CD4-positive, alpha-beta T cell treated with Interleukin-1 beta for 1 hour (primary cell): ENCODE results near the gene ARHGEF2.

Experiments used
- DNase-seq, 2 donors: peaks; one replicate each; pipeline ENCODE4 v3.0.0-alpha.2; 2020 to 2022

The ARHGEF2 gene

GRCh38 chr1:155970531-155971167 lies 7.7 kb downstream of the ARHGEF2 start:
- DNase-seq, result peak; percentile 21 to 78

- no peak for DNase-seq
Measured at GRCh38 chr1:155969377-155969791, 9.0 kb downstream of the ARHGEF2 start.

DNA sequence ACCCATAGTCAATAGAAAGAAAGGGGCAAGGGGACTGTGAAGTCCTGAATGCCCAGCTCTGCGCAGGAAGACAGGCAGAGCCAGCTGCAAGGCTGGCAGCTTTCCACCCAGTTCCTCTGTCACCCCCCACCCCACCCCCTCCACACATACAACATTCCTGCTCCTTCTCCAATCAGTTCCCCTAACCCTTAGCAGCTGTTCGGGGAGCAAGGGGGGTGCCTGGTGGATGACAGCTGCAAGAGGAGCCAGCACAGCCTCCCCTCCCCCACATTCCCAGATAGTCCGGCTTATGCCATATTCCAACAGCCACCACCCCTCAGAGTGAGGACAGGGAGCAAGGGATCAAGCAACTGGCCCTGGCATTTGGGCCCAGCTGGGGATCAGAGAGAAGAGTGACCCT lies 9.7 kb downstream of the ARHGEF2 start:
- no peak for DNase-seq

DNA sequence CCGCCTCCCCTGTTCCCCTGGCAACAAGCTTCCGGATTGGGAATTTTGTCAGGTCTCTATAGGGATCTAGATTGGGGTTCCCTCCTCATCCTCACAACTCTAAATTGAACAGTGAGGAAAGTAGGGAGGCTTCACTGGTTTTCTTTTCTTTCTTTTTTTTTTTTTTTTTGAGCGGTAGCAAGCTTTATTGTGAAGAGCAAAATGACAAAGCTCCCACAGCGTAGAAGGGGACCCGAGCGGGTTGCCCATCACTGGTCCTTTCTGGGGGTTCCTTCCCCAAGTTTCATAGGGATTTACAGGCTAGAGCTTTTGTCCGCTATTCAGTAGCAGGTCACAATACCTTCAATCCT lies 10.3 kb downstream of the ARHGEF2 start:
- no peak for DNase-seq

DNA sequence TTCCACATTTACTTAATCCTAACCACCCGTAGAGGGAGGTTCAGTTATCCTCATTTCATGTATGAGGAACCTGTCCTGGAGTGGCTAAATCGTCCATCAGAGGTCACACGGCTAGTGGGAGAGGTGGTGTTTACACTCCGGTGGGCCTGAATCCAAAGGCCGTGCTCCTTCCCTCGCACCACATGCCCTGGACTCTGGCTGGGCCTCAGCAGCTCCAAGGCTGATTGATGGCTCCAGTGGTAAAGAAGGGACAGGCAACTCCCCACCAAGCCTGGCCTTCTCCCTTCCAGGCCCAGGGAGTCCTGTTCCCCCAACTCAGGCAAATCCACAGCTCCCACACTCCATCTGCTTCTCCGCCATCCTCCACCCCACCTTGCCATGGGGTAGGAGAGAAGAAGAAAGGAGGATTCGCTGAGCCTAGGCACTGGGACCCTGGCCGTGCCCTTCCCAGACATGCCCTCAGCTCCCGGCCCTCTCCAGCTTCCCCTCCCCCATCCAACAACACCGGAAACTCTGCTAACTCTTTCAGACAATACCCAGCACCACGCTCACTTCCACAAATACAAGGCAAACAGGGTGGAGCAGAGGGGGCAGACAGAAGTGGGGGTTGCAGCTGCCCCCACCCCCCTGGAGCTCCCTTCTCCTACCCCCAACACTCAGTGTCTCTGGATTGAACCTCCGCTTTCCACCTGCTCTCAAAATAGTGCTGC lies 10.9 kb downstream of the ARHGEF2 start:
- no peak for DNase-seq

GRCh38 chr1:155966750-155967149 lies 11.6 kb downstream of the ARHGEF2 start:
- no peak for DNase-seq

DNA sequence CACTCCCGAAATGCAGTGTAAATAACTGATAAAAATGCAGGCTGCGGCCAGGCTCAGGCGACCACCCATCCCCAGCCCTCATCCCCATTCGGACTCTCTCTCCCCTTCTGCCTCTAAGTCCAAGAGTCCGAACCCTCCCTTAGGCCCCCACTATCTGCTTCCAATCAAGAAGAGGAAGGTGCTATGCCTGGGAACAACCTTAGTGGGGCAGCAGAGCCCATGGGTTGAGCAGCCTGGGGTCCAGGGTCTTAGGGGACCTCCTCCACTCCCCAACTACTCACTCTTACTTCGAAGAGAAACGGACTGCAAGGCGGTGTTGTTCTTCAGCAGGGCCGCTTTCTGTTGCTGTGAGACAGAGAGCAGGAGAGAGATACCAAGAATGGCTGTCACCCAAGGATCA lies 12.2 kb downstream of the ARHGEF2 start:
- DNase-seq, result no peak

GRCh38 chr1:155964193-155964592 lies 14.2 kb downstream of the ARHGEF2 start:
- no peak for DNase-seq

DNA sequence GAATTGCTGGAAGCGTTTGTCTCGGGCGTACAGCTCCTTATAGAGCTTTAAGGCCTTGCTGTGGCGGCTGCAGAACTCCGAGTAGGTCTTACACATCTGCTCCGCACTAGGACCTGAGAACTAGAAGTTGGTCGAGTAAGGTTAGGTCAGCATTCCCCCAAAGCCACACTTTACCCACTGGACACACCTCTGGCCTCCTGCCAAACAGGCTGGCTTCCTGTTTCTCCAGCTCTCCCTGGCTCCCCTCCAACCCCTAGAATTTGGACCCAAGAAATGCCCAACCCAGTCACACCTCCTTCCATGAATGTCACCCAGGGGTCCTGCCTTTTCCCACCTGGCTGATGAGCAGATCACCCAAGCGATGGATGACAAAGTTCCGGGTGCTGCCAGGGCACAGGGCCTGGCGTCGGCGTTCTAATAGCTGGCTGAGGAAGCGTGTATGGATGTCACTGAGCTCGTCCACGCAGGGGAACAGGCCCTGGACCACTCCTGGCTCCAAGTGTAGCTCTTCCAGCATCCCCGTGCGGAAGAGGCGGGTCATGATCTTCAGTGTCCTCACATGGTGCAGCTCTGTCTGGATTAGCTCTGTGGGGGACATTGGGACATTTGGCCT lies 15.6 kb downstream of the ARHGEF2 start:
- DNase-seq, result no peak

DNA sequence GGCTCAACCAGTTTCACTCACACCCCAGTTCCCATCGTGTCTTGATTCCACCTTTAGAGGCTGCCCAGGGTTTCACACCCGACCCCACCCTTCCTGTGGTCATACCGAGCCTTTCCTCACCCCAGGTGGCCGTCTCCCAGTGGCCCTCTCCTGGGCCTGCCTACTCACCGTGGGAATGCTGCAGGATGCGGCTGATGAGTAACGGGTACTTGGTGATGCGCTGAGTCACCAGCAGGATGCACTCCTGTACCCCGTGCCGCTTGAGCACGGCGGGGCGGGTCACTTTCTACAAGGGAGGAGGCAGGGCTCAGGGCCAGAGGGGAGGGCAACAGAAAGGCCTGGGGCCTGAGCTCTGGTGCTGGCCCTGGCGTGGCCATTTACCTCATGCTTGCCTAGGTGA lies 16.4 kb downstream of the ARHGEF2 start:
- DNase-seq, result peak in 1 of 2 donors; percentile 61

DNA sequence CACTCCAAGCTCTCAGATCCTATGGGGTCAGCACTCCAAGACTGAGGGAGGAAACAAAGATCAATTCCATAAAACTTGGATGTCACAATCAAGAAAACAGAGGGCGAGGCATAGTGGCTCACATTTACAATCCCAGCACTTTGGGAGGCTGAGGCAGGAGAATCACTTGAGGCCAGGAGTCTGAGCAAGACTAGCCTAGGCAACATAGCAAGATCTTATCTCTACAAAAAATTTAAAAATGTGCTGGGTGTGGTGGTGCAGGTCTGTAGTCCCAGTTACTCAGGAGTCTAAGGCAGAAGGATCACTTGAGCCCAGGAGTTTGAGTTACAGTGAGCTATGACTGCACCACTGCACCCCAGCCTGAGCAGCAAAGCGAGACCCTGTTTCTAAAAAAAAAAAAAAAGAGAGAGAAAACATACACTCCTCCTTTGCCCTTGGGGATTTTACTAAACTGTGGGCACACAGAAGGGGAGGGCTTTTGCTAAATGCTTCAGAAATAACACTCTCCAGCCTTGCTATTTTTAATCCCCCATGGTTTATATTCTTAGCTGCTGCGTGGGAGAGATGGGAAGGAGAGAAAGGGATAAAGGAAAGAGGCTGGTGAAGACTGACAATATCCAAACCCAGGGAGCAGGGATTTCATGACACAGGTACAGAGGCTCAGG lies 18.1 kb downstream of the ARHGEF2 start:
- no peak for DNase-seq

- no peak for DNase-seq
Measured at GRCh38 chr1:155957411-155957915, 20.9 kb downstream of the ARHGEF2 start.

- no peak for DNase-seq
Measured at GRCh38 chr1:155954645-155955044, 23.7 kb downstream of the ARHGEF2 start.

GRCh38 chr1:155952505-155952890 lies 25.8 kb downstream of the ARHGEF2 start:
- DNase-seq, result no peak

DNA sequence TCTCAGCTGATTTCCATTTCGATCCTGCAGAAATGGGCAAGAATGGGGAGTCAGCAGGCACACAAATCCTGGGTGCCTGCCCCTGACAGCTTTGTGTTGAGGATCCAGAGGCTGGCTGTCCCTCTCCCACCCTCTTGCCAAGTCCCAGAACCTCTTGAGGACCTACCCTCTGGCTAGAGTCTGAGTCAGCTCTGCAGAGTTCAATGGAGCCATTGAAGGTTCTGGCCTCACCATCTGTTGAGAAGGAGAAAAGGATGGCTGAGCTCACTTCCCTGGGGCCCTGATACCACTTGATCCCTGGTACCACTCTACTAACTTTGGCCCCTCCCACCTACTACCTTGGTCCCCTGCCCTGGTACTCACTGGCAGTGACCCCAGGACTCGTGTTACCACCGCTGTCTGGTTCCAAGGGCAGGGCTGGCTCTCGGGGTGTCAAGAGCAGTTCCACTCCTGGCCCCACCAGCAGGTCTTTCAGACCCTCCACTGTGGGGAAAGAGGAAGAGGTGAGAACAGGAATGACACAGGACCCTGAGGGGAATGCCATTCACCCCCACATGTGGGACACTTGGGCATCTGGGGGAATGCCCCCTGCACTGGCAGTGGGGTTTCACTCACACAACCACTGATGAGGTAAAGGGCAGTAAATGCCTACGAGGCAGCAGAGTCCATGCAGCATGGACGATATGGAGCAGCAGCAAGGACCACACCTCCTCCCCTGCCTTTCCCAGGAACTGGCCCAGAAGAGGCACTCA lies 26.4 kb downstream of the ARHGEF2 start:
- no peak for DNase-seq

DNA sequence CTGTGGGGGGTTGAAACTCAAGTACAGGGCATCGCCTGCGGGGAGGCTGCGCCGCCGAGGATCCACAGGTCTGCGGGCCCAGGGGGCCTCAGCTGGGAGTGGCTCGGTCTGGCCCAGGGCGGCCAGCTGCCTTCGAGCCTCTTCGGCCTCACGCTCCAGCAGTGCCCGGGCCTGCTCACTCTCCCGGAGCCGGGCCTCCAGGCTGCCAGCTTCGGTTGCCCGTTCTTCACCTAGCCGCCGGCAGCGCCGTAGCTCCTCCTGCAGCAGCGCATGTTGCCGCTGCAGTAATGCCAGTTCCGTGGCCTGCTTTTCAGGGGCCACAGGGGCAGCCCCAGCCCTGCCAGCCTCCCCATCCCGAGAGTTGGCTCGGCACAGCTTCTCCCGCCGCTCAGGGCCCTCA lies 27.5 kb downstream of the ARHGEF2 start:
- no peak for DNase-seq

- DNase-seq, result no peak
Measured at GRCh38 chr1:155947741-155948140, 30.6 kb downstream of the ARHGEF2 start.

DNA sequence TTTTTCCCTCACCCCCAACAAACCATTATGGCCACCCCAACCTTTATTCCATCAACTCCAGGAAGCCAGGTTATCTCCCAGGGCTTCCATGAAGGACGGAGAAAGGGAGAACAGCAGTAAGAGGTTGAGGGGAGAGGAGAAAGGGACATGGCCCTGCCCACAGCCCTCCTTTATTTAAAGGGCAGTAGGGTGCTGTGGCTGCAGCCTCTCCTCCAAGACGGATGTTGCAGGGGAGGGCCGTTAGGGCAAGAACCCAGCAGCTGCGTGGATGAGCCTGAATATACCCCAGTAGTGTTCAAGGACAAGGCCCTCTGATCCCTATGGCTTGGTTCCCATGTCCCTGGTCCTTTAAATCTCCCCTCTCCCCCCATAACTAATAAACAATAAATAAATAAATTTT lies 31.1 kb downstream of the ARHGEF2 start:
- no peak for DNase-seq

- DNase-seq, result no peak
Measured at GRCh38 chr1:155946633-155947219, 31.6 kb downstream of the ARHGEF2 start.

- DNase-seq, result no peak
Measured at GRCh38 chr1:155944444-155944799, 33.9 kb downstream of the ARHGEF2 start.

- no peak for DNase-seq
Measured at GRCh38 chr1:155942578-155943141, 35.7 kb downstream of the ARHGEF2 start.

DNA sequence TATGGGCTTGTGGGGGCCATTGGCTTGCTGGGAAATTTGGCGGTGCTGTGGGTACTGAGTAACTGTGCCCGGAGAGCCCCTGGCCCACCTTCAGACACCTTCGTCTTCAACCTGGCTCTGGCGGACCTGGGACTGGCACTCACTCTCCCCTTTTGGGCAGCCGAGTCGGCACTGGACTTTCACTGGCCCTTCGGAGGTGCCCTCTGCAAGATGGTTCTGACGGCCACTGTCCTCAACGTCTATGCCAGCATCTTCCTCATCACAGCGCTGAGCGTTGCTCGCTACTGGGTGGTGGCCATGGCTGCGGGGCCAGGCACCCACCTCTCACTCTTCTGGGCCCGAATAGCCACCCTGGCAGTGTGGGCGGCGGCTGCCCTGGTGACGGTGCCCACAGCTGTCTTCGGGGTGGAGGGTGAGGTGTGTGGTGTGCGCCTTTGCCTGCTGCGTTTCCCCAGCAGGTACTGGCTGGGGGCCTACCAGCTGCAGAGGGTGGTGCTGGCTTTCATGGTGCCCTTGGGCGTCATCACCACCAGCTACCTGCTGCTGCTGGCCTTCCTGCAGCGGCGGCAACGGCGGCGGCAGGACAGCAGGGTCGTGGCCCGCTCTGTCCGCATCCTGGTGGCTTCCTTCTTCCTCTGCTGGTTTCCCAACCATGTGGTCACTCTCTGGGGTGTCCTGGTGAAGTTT lies 36.4 kb downstream of the ARHGEF2 start:
- no peak for DNase-seq
